Natural killer cell (primary cell): ENCODE measurements around the gene RNF111. TPM values are rescaled to one million over a fixed set of nuclear protein-coding genes. Genes with fewer than 3 reads are reported as not detected.
A peak's percentile ranks its signal among the peaks of the same experiment; 100 is the strongest.

ENCODE experiments used
- ATAC-seq, 3 donors: fragments of 150-1000 bp in 2 of 3; fragments of 200-7000 bp in 1 of 3; cut with Tn5 transposase; 1 replicate in 1 of 3; 2 replicates in 2 of 3; pipeline ENCODE4 v1.10.0; 2021; ENCODE audit warnings: mild to moderate bottlenecking in 2 of 3, moderate library complexity in 2 of 3
- DNase-seq, 2 donors: peaks; one replicate each; pipeline versions ENCODE4 v3.0.0 to v3.0.0-alpha.2; 2013 to 2021; ENCODE audit warnings: mixed read lengths in 1 of 2
- H3K27ac ChIP-seq: one replicate; pipeline ENCODE4 v1.5.1; 2013; ENCODE audit warnings: mild to moderate bottlenecking, low read length
- H3K27me3 ChIP-seq: one replicate; pipeline ENCODE4 v1.6.1; 2013; ENCODE audit warnings: low read length; ENCODE audit not compliant: control insufficient read depth, insufficient read depth
- H3K36me3 ChIP-seq: one replicate; pipeline ENCODE4 v1.6.1; 2013; ENCODE audit warnings: low read length; ENCODE audit not compliant: control insufficient read depth, insufficient read depth
- H3K4me1 ChIP-seq: one replicate; pipeline ENCODE4 v1.6.1; 2013; ENCODE audit warnings: low read length; ENCODE audit not compliant: control insufficient read depth, insufficient read depth
- H3K4me3 ChIP-seq: one replicate; pipeline ENCODE4 v1.5.1; 2013; ENCODE audit warnings: low read length
- H3K9me3 ChIP-seq: one replicate; pipeline ENCODE4 v1.6.1; 2013; ENCODE audit warnings: low read length; ENCODE audit not compliant: control insufficient read depth, insufficient read depth
- H3K27ac Mint-ChIP-seq, 2 donors: one replicate each; pipeline ENCODE4 v1.8.0; 2022; ENCODE audit warnings: mild to moderate bottlenecking in 2 of 2, mixed read lengths in 2 of 2, moderate library complexity in 1 of 2
- H3K27me3 Mint-ChIP-seq, 2 donors: one replicate each; pipeline ENCODE4 v1.8.0; 2022; ENCODE audit warnings: low read depth in 2 of 2, mixed read lengths in 2 of 2
- H3K36me3 Mint-ChIP-seq: one replicate; pipeline ENCODE4 v1.8.0; 2022; ENCODE audit warnings: mixed read lengths
- H3K4me1 Mint-ChIP-seq, 2 donors: one replicate each; pipeline ENCODE4 v1.8.0; 2022; ENCODE audit warnings: mixed read lengths in 2 of 2
- H3K4me3 Mint-ChIP-seq: one replicate; pipeline ENCODE4 v1.8.0; 2022; ENCODE audit warnings: mild to moderate bottlenecking, moderate library complexity, mixed read lengths
- H3K9me3 Mint-ChIP-seq, 2 donors: one replicate each; pipeline ENCODE4 v1.8.0; 2022; ENCODE audit warnings: mixed read lengths in 2 of 2
- WGBS: methylation state at CpG from one replicate; pipeline ENCODE4 v1.1.7; 2013; ENCODE audit warnings: missing lambda C conversion rate; ENCODE audit not compliant: insufficient coverage; 5-methylcytosine and 5-hydroxymethylcytosine counted together
- intact Hi-C: fragments of 100-400 bp; cut with micrococcal nuclease; formaldehyde crosslinking; loops from one replicate; pipeline ENCODE4 v1.14.2; 2022
- total RNA-seq, 4 donors: library from RNA; stranded (reverse); fragments of 120-200 nt in 1 of 4; gene quantifications; one replicate each; pipeline versions ENCODE4 v1.2.3 to v1.2.4, GENCODE V29; 2013 to 2022
- TF ChIP-seq, protein P1 (sequence below): fragments of 200-600 bp; IDR thresholded peaks from one replicate; pipeline ENCODE4 v1.8.0; 2022; ENCODE audit warnings: antibody characterized with exemption

The RNF111 gene
- total RNA-seq, 3 donors from 2014 or later (not counting 1 experiment from before 2014, with no cell fraction given), result 39.4 to 53.1 (median 46.0) TPM

DNA sequence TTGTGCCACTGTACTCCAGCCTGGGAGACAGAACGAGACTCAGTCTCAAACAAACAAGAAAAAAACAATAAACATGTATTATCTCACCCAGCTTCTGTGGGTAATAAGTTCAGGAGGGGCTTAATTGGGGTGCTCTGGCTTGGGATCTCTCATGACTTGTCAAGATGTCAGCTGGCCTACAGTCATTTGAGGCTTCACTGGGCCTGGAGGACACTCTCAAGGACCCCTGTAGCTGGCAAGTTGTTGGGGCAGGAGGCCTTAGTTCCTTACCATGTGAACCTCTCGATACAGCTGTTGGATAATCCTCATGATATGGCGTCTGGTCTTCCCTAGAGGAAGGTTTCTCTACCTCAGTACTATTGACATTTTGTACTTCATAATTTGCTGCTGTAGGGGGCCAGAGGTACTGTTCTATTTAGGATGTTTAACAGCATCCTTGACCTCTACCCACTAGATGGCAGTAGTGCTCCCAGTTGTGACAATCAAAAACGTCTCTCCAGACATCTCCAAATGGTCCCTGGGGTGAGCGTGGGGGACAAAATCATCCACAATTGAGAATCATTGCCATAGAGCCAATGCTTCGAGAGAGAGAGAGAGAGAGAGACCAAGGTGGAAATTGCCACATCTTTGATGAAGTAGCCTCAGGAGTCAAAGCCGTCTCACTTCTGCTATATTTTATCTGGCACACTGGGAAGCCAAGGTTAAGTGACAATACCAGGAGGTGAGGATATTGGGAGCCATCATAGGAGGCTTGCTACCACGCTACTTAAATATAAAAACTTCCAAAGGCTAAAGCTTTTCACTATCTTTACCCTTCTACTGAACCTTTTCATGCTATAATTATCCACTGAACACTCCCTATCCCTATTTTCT is 30.1 kb upstream of the RNF111 start:
- H3K4me1 Mint-ChIP-seq, result peaks cover 5 to 6% of the 10 kb centered on the region in 2 donors
- no peak overlapping the region for H3K27ac ChIP-seq
- H3K27ac Mint-ChIP-seq, result no peak overlapping the region
- intact Hi-C loops, result loop anchor here (1.0 kb wide), 2 partner anchors 536 to 572 kb away; no protein-coding TSS in a partner anchor
- DNase-seq, result peak; percentile 23 to 87
- peaks cover 0 to 8% of the 10 kb centered on the region in 2 donors for H3K27me3 Mint-ChIP-seq
- ATAC-seq, result peak; percentile 91 to 98 (median 96)
- H3K4me3 Mint-ChIP-seq, result no peak overlapping the region
- no peaks in the 10 kb centered on the region for H3K9me3 Mint-ChIP-seq
- no peaks in the 10 kb centered on the region for H3K9me3 ChIP-seq
- H3K4me3 ChIP-seq, result no peak overlapping the region
- no peaks in the 10 kb centered on the region for H3K27me3 ChIP-seq
- H3K4me1 ChIP-seq, result no peaks in the 10 kb centered on the region
- TF ChIP-seq, protein P1, sequence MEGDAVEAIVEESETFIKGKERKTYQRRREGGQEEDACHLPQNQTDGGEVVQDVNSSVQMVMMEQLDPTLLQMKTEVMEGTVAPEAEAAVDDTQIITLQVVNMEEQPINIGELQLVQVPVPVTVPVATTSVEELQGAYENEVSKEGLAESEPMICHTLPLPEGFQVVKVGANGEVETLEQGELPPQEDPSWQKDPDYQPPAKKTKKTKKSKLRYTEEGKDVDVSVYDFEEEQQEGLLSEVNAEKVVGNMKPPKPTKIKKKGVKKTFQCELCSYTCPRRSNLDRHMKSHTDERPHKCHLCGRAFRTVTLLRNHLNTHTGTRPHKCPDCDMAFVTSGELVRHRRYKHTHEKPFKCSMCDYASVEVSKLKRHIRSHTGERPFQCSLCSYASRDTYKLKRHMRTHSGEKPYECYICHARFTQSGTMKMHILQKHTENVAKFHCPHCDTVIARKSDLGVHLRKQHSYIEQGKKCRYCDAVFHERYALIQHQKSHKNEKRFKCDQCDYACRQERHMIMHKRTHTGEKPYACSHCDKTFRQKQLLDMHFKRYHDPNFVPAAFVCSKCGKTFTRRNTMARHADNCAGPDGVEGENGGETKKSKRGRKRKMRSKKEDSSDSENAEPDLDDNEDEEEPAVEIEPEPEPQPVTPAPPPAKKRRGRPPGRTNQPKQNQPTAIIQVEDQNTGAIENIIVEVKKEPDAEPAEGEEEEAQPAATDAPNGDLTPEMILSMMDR, result peak; percentile 83
- H3K36me3 ChIP-seq, result no peaks in the 10 kb centered on the region
- WGBS, result 30% methylated on average over 5 of the region's 8 CpGs
- no peaks in the 10 kb centered on the region for H3K36me3 Mint-ChIP-seq

DNA sequence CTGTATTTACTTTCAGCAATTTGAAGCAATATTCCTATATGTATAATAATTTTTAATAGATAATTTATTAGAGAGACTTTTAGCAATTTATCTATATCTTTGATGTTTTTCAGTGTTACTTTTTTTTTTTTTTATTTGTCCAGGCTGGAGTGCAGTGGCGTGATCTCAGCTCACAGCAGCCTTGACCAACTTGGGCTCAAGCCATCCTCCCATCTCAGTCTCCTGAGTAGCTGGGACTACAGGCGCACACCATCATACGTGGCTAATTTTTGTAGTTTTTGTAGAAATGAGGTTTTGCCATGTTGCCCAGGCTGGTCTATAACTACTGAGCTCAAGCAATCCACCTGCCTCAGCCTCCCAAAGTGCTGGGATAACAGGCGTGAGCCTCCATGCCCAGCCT is 28.7 kb upstream of the RNF111 start:
- Histone ChIP-seq H3K4me1 (no peaks in the 10 kb centered on the region), H3K27me3 (no peaks in the 10 kb centered on the region), H3K9me3 (no peaks in the 10 kb centered on the region), H3K4me3 (no peak overlapping the region), H3K36me3 (no peaks in the 10 kb centered on the region), H3K27ac (no peak overlapping the region)
- WGBS, result 100% methylated on average over 3 of the region's 4 CpGs
- Mint-ChIP-seq H3K27me3 (peaks cover 0 to 8% of the 10 kb centered on the region in 2 donors), H3K36me3 (no peaks in the 10 kb centered on the region), H3K27ac (no peak overlapping the region), H3K4me1 (peaks cover 5 to 6% of the 10 kb centered on the region in 2 donors), H3K9me3 (no peaks in the 10 kb centered on the region), H3K4me3 (no peak overlapping the region)
- no peak for ATAC-seq
- intact Hi-C loops, result no loop called here
- no peak for DNase-seq
- TF ChIP-seq, protein P1, result no peak

DNA sequence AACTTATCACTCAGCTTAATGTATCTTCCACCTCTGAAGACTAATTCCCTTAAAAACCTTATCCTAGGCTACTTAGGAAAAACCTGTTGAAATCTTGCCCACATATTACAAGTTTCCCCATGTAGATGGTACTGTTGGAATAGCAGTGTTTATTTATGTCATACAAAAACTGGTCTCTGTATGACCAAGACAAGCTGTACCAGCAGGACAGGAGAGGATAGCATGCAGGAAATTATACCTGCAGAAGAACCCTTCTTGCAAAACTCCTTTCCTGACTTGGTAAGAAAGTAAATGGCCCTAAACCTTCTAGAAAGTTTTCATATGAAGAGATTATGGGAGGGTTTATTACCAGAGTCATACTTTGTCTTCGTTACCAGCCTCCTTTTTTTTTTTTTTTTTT is 25.3 kb upstream of the RNF111 start:
- intact Hi-C loops, result no loop called here

More for the DNA sequence above, 25.3 kb upstream of the RNF111 start:
- Histone ChIP-seq H3K27ac (no peak overlapping the region), H3K4me1 (no peaks in the 10 kb centered on the region), H3K9me3 (no peaks in the 10 kb centered on the region), H3K36me3 (no peaks in the 10 kb centered on the region), H3K27me3 (no peaks in the 10 kb centered on the region), H3K4me3 (no peak overlapping the region)
- peaks cover 5% of the 10 kb centered on the region in 2 donors for H3K4me1 Mint-ChIP-seq
- TF ChIP-seq, protein P1, result no peak
- H3K27ac Mint-ChIP-seq, result no peak overlapping the region
- no peaks in the 10 kb centered on the region for H3K9me3 Mint-ChIP-seq
- WGBS, result no CpG with 5 or more reads among the region's 1 CpG
- peaks cover 3 to 4% of the 10 kb centered on the region in 2 donors for H3K27me3 Mint-ChIP-seq
- H3K36me3 Mint-ChIP-seq, result no peaks in the 10 kb centered on the region
- DNase-seq, result no peak
- no peak overlapping the region for H3K4me3 Mint-ChIP-seq
- no peak for ATAC-seq
